Measurements from ENCODE around the gene CELF2.

CELF2 gene

DNA sequence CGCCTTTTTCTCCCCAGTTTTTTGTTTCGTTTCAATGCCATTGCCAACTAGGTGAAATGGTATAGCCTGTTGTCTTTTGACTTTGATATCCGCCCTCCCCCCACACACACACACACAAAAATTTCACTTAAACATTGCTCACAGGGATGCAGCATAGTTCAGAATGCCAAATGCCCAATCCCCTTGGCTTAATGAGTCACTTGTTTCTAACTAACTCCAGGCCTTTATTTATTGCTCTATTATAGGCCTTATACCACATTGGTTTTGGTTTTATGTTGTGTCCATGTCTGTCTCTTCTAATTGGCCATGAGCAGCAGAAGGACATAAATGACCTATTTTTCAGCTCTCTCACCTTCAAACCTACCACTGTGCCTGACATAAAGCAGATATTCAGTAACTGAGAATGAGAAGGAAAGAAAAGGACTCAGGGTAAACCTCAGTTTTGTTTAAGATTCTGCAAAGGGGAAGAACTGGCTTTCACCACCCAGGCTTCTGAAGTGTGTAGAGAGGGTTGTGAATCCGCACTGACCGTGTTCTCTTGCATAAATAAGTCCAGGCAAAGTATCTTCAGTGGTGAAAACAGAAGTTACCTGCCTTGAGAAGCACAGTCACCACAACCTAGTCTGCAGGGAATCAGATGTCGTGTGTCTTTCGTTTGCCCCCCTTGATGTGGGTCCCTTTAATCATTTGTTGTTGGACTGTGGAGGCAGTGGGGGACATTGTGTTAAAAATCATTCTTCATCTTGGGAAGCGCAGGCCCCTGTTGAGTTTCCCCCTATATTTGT, 139.8 kb downstream of the CELF2 start:
- DNase-seq: no peak

DNA sequence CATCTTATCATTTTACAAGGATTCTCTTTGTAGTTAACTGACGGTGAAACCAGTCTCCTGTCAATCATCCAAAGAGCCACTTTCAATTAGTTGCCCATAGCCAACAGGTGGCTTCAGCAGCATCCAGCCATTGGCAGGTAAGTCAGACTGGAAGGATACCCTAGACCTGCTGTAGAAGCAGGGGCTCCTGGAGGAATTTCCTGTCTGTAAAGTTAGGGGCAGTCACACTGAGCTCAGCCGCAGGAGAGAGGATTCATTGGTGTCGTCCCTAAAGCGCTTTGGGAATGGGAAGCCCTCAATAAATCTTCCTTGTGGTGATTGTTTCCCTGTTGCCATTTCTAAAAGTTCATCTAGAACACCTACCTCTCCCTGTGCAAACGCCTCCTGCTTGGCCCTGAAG, 140.4 kb downstream of the CELF2 start:
- no peak for DNase-seq

DNA sequence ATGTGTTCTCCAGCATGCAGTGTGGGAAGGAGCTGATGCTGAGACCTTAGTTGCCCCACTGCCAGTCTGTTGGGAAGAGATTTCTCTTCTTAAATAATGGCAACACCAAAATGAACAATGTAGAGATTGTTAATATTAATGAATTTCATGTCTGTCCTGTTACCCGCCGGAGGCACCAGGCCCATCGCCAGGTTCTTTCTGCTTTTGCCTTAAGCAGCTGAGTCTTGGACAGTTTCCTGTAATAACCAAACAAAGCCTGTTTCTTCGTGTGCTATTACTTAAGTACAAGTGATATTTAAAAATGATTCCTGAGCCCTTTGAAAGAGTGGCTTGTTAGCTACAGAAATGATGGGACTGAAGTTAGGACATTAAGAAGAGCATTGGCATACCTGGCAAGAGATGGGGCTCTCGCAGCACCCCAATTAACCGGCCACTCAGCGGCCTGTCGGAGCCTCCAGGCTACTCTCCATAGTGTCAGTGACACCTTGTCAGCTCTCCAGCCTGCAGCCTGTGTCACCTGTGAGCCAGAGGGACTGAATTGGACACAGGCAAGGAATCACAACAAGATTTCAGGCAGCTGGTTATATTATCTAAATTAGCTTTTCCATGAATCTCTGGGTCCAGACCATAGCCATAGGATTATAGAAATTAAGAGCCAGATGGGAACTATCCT, 142.0 kb downstream of the CELF2 start:
- no peak for DNase-seq

DNA sequence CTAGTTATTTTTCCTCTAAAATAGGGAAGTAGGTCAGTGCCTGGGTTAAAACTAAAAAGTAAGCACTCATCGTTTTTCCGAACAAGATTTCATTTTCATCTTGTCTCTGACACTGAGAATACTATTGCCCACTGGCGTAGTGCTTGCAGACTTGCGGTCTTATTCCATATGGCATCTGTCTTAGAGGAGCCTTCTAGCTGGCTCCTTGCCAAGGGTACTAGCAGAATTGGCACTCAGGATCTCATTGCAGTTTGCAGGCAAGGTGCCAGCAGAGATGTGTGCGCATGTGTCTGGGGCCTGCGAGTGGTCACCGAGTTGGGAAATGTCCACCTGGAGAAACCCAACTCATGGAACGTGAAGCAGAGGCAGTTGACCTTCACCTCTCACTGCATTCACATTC, 143.4 kb downstream of the CELF2 start:
- DNase-seq: no peak

- DNase-seq: no peak
Observed at GRCh38 chr10:11161910-11162309, 144.2 kb downstream of the CELF2 start.

DNA sequence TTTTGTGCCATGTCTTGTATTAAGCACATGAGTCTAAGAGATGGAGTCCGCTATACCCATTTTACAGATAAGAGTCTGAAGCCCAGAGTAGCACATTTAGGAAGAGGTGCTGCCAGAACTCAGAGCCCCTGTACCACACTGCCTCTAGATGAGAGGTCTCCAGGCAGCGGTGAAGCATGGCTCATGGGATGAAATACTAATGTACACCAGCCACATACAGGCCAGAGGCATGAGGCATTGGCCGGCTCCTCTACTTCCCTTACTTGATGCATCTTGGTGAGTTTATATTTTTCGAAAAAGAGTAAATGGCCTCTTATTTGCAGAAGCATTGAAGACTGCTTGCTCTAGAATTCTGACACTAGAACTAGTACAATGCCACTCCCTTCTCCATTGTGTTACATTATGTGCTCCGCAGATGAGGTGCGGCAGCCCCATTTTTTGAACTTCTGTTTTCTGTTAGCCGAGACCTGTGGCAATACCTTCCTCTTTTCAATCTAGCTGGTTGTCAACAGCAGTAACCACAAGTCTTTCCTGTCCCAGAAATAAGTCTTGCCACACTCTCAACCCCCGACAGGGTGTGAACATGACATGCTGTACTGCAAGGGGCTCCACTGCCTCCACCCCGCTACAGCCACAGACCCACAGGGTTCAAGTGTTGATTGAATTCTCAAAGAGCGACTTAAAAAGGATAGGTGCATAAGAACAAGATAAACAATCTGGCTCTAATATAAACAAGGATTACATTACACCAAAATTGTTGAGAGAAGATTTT, 145.3 kb downstream of the CELF2 start:
- no peak for DNase-seq

DNA sequence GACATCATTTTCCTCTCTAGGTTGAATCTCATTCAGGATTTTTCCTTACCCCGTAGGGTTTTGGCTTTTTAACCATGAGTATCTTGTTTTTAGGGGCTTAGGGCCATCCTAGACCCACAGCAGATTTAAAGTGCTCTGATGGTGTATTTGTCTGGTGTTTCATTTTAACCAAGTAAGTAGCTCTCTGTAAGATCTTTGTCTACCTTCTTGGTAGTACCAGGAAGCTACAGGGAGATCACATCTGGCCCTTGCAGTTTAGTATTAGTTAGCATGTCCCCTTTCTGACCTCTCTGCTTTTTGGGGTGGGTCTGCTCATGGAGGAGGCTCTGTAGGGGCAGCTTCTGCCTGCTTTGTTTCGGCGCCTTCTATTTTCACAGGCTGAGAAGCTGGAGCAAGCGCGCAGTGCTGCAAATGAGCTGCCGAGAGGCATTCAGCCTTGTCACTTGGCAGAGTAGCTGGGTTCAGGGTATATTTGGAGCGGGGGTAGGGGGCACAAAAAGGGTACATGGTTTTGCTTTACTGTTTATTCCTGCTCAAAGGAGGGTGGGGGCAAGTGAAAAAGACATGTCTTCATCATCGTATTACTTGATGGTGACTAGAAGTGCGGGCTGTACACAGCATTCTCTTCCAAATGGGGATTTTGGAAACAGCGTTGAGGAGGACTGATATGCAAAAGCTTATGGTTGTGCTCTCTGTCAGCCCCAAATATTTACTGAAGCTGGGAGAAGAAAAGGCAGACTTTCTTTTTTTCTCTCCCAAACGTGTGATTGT, 146.3 kb downstream of the CELF2 start:
- DNase-seq: peak; percentile 41

- no peak for DNase-seq
Observed at GRCh38 chr10:11164551-11164802, 146.8 kb downstream of the CELF2 start.

DNA sequence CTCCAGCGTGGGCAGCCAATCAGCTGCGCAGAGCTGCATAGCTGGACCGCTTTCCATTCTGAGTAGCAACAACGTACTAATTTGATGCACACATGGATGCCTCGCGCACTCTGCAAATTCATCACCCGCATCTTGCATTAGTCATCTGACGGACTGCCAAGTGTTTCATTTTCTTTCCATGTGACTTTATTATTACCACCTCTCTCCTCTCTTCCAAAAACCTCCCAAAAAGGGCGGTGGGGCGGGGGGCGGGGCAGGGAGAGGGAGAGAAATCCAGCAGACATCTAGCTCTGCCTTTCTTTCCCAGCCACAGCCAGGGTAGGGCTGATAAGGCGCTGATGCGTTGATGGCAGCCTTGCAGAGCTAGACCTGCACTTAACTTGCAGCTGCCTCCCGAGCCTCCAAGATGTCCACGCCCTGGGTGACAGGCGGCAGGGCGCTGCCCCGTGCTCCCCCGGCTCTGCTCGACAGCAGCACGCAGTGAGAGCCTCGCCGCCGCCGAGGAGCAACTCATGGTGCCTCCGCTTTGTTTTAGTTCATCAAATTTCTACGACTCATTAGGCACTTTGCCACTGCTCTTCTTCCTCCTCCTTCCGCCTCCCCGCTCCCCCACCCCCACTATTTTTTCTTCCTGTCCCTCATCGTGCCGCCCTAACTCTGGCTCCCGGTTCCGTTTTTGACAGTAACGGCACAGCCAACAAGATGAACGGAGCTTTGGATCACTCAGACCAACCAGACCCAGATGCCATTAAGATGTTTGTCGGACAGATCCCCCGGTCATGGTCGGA, 147.3 kb downstream of the CELF2 start:
- DNase-seq: peak; percentile 66

GRCh38 chr10:11165591-11166543, 148.2 kb downstream of the CELF2 start:
- DNase-seq: peak; percentile 68

GRCh38 chr10:11166550-11166949, 148.9 kb downstream of the CELF2 start:
- no peak for DNase-seq

DNA sequence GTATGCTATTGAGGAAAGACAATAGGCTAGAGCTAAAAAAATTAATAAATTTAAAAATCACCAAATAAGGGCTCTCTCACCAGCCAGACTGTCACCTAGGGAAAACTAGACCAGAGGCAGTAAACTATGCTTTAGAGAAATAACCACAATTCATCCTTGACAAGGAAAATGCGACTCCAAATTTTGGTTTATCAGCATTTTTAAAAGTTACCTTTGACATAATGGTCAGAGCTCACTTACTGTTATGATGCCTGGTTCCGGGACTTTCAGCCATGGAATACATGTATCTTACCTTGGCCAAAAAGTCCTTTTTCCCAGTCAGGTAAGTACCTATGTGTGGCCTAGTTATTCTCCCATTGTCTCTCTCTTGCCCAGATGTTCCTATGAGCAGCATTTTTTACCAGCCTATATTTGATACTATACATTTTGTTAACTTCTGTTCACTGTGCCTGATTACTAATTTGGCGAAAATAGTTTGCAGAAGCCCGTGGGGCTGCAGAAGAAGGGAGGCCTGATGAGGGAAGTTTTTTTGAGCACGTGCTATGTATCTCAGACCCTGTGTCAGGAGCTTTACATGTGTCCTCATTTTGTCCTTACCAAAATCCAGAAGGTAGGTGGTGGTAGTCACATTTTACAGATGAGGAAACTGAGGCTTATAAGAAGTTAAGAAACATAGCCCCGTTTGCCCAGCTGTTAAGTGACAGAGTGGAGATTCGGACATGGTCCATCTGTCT, 149.7 kb downstream of the CELF2 start:
- no peak for DNase-seq

- DNase-seq: no peak
Observed at GRCh38 chr10:11168423-11169090, 150.9 kb downstream of the CELF2 start.

DNA sequence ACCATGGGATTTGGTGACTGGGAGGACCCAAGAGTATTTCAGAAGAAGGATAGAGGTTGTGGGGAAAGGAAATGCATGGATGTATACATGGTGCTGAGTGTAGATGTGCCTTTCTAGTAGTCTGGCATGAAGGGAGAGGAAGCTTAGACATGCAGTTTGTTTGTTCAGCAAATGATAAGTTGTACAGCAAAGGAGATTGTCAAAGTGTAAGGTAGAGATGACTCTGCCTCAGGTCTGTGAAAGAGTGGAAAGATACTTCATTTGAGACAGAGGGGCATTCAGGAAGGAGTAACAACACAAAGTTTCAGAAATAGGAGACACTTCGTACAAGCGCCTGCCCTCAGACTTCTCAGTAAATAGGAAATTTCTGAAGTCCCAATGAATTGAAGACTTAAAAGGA, 152.3 kb downstream of the CELF2 start:
- no peak for DNase-seq

- no peak for DNase-seq
Observed at GRCh38 chr10:11170574-11170973, 152.9 kb downstream of the CELF2 start.

DNA sequence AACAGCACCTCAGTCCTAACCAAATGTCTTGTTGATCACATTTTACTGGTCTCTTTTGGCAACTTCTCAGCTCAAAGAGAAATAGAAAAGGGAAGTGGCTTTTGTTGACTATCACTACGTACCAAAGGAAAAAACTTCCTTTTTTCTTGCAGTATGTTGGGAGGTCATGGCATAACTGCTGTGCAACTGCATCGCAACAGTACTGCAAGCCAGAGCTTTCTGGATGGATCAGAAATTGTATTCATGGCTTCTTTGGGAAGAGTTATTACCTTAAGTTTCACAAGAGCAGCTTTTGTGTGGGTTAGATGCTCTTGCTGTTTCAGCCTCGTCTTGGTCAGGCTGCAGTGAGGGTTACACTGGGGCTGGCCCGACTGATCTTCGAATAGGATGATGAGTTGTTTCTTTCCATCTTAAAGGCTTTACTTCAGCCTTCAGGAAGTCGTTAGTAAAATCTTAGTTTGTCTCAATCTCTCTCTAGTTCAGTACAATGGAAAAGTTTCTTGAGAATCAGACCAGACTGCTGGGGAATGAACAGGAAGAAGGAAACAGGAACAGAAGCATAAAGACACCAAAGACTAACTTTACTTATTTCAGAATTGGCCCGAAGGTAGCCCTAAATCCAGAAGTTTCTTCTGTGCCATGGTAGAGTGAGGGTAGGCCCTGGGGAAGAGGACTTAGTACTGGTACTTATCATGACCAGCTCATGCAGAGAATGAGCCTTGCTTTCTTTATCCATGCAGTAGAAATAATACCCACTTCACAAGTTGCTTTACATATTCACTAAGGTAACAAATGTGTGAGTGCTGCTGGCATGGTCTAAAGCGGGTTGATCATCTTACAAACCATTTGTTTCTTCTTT, 153.6 kb downstream of the CELF2 start:
- DNase-seq: no peak

DNA sequence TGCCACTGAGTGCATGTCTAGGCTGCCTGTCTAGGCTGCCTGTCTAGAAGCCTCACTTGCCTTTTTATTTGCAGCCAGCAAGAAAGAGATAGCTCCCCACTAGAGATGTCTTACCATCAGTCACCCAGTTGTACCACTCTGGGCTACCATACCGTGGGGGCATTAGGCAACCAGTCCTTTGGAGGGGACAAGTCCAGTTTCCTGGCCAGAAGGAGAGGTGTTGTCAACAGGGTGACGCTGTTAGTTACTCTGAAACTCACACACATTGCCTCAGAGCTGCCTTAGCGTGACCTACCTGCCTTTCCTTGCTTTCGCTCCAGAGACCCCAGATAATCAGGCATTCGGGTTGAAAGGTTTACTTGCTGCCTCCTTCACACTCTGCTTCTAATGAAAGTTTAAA, 155.4 kb downstream of the CELF2 start:
- no peak for DNase-seq

DNA sequence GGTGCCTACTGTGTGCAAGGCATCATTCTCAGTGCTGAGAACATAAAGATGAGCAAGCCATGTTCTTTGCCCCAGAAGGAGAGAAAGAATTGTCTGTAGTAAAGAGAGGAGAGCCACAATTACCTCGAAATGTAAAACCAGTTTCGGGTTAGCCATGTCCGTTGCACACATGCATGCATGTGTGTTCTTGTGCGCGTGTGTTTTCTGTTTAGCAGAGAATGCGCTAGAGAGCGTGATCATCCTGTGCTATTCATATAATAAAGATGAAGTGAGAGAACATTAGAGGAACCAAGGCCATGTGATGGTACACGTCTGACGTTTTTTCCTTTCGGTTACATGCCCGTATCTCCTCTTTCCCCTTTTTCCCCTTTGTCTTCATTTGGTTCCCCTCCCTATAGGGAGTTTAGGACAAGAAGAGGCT, 158.2 kb downstream of the CELF2 start:
- no peak for DNase-seq
